ENCODE data around the gene ZBTB7C.

The ZBTB7C gene

GRCh38 chr18:48218285-48219022 is 190.7 kb downstream of the ZBTB7C start:
- TF ChIP-seq ZNF747 (tag by site-specific recombination; IDR thresholded peaks at IDR 0.05), result no peak
- TF ChIP-seq ZNF274 (IDR thresholded peaks at IDR 0.05; ENCODE audit: low read length), result no peak
- TF ChIP-seq ZNF274 (tag by site-specific recombination; IDR thresholded peaks at IDR 0.05; ENCODE audit: borderline replicate concordance), result no peak
- no peak for TF ChIP-seq RBAK (tag by site-specific recombination; IDR thresholded peaks at IDR 0.05)
- no peak for TF ChIP-seq ZNF768 (tag by site-specific recombination; IDR thresholded peaks at IDR 0.05)
- CTCF ChIA-PET, result interaction anchor here (1.3 kb wide), 1 partner anchor 11 kb away, joined by 3 read pairs; no protein-coding TSS in a partner anchor
- no peaks in the 10 kb centered on the region for H3K36me3 ChIP-seq (ENCODE audit: control insufficient read depth in 2 of 2, insufficient read depth in 1 of 2, low read length in 2 of 2)
- H3K9me3 ChIP-seq (ENCODE audit: control insufficient read depth, insufficient read depth, low read depth, low read length), result no peaks in the 10 kb centered on the region
- POLR2A ChIA-PET, result no interaction called here
- H3K4me1 ChIP-seq (ENCODE audit: control insufficient read depth, insufficient read depth, low read length), result peaks cover 8% of the 10 kb centered on the region
- H3K27ac ChIP-seq (ENCODE audit: extremely low read depth, low read depth, low read length), result no peak overlapping the region
- no peak overlapping the region for H3K4me3 ChIP-seq (ENCODE audit: low read depth, low read length)

DNA sequence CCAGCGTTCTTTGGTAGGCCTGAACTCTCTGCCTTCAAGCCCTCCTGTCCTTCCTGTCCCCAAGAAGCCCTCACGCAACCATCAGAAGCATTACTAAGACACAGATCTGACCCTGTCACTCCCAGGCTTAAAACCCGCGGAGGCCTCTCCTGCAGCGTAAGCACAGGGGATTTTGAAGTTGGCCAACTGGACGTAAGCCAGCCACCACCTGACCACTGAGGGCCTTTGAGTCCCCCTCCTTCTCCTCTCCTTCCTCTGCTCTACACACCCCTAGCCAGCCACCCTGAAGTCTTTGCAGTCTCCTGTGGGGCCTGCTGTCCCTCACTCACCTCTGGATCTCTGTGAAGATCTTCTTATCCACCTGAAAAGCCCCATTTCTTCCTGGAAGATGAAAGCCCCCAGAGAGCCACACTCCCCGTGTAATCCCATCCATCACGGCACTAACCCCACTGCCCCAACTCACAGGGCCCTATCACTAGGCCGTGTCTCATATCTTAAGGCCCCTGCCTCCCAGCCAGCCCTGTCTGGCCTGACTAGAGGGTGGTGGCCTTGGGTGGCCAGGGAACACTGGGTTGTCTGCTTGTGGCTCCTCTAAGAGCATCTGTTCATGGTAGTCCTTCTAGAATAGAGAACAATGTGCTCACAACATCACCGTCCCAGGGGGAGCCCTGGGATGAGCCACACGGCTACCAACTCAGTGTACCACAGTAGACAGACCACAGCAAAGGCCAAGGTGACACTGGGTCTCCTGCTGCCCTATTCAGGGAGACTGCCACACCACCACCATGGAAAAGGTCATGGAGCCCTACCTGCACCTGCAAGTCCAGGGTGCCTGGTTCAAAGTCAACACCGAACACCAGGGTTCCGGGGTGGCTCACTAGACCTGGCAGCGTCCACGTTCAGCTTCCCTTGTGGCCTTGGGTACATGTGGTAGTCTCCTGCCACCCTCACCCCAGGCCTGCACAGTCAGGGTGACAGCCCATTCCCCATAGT is 191.6 kb downstream of the ZBTB7C start:
- ChIA-PET POLR2A (no interaction called here), CTCF (interaction anchor here (0.5 to 1.3 kb wide), 2 partner anchors 12 to 146 kb away, joined by 3 to 4 read pairs; no protein-coding TSS in a partner anchor)
- TF ChIP-seq ZNF335 (tag by site-specific recombination; conservative IDR thresholded peaks at IDR 0.05) (0 out of 2 replicates have a peak, but pooled peaks have one; percentile 14), ZBTB48 (tag by site-specific recombination; IDR thresholded peaks at IDR 0.05) (0 out of 2 replicates have a peak, but pooled peaks have one; percentile 11), ZNF211 (tag by site-specific recombination; IDR thresholded peaks at IDR 0.05; ENCODE audit: low read depth) (no peak), ZNF621 (tag by site-specific recombination; IDR thresholded peaks at IDR 0.05) (no peak), ZNF560 (tag by site-specific recombination; IDR thresholded peaks at IDR 0.05; ENCODE audit: borderline replicate concordance) (no peak), ZNF501 (tag by site-specific recombination; IDR thresholded peaks at IDR 0.05) (no peak), ZNF146 (tag by site-specific recombination; IDR thresholded peaks at IDR 0.05) (no peak)
- TF ChIP-seq, protein P1, sequence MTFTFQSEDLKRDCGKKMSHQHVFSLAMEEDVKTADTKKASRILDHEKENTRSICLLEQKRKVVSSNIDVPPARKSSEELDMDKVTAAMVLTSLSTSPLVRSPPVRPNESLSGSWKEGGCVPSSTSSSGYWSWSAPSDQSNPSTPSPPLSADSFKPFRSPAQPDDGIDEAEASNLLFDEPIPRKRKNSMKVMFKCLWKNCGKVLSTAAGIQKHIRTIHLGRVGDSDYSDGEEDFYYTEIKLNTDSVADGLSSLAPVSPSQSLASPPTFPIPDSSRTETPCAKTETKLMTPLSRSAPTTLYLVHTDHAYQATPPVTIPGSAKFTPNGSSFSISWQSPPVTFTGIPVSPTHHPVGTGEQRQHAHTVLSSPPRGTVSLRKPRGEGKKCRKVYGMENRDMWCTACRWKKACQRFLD (tag by site-specific recombination; IDR thresholded peaks at IDR 0.05), result no peak
- TF ChIP-seq, protein P2, sequence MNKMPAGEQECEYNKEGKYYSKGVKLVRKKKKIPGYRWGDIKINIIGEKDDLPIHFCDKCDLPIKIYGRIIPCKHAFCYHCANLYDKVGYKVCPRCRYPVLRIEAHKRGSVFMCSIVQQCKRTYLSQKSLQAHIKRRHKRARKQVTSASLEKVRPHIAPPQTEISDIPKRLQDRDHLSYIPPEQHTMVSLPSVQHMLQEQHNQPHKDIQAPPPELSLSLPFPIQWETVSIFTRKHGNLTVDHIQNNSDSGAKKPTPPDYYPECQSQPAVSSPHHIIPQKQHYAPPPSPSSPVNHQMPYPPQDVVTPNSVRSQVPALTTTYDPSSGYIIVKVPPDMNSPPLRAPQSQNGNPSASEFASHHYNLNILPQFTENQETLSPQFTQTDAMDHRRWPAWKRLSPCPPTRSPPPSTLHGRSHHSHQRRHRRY (tag by site-specific recombination; IDR thresholded peaks at IDR 0.05), result no peak
- Histone ChIP-seq H3K4me3 (ENCODE audit: low read depth, low read length) (no peak overlapping the region), H3K9me3 (ENCODE audit: control insufficient read depth, insufficient read depth, low read depth, low read length) (no peaks in the 10 kb centered on the region), H3K36me3 (ENCODE audit: control insufficient read depth in 2 of 2, insufficient read depth in 1 of 2, low read length in 2 of 2) (no peaks in the 10 kb centered on the region), H3K4me1 (ENCODE audit: control insufficient read depth, insufficient read depth, low read length) (peaks cover 8% of the 10 kb centered on the region), H3K27ac (ENCODE audit: extremely low read depth, low read depth, low read length) (peak overlapping the region; percentile 62)

DNA sequence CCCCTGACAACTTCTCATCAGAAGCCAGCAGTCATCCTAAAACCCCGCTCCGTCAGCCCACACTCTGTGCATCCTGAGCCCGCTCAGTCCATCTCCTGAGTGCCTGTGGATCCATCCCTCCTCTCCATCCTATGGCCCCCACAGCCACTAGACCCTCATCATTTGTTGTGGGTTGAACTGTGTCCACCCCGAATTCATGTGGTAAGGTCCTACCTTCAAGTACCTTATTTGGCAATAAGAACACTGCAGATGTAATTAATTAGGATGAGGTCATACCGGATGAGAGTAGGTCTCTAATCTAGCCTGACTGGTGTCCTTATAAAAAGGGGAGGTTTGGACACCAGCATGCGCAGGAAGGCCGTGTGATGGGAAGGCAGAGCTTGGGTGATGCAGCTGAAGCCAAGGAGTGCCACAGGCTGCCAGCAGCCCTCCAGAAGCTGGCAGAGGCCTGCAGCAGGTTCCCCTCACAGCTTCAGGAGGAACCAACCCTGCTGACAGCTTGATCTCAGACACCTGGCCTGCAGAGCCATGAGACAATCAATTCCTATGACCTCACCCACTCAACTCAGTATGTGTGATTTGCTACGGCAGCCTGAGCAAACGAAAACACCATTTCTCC is 192.4 kb downstream of the ZBTB7C start:
- ChIA-PET POLR2A (no interaction called here), CTCF (interaction anchor here (0.8 to 1.5 kb wide), 2 partner anchors 10 to 64 kb away, joined by 3 read pairs; no protein-coding TSS in a partner anchor)
- peak overlapping the region; percentile 62; the same call in 1 of the 2 replicates for H3K27ac ChIP-seq (ENCODE audit: extremely low read depth, low read depth, low read length)
- peaks cover 8% of the 10 kb centered on the region for H3K4me1 ChIP-seq (ENCODE audit: control insufficient read depth, insufficient read depth, low read length)
- H3K4me3 ChIP-seq (ENCODE audit: low read depth, low read length), result no peak overlapping the region
- no peaks in the 10 kb centered on the region for H3K9me3 ChIP-seq (ENCODE audit: control insufficient read depth, insufficient read depth, low read depth, low read length)
- no peaks in the 10 kb centered on the region for H3K36me3 ChIP-seq (ENCODE audit: control insufficient read depth in 2 of 2, insufficient read depth in 1 of 2, low read length in 2 of 2)
- 0 out of 2 replicates have a peak, but pooled peaks have one; percentile 28 for TF ChIP-seq ZNF600 (tag by site-specific recombination; IDR thresholded peaks at IDR 0.05)
- no peak for TF ChIP-seq ZNF148 (tag by site-specific recombination; IDR thresholded peaks at IDR 0.05; ENCODE audit: borderline replicate concordance)
- TF ChIP-seq ZIC2 (tag by site-specific recombination; IDR thresholded peaks at IDR 0.05), result peak; percentile 76
- TF ChIP-seq ZBTB1 (tag by site-specific recombination; IDR thresholded peaks at IDR 0.05), result no peak
- TF ChIP-seq BCL6B (tag by site-specific recombination; IDR thresholded peaks at IDR 0.05), result no peak
- TF ChIP-seq ZNF24 (tag by site-specific recombination; IDR thresholded peaks at IDR 0.05), result peak; percentile 21; the same call in 1 of the 2 replicates
- TF ChIP-seq ZFHX2 (tag by site-specific recombination; conservative IDR thresholded peaks at IDR 0.05), result peak; percentile 15
